DOHH2 (cell line): ENCODE measurements around the gene DDR2.

Source experiments
- EZH2phosphoT487 ChIP-seq: fragments of 200-600 bp; sonication (generic); IDR thresholded peaks from 2 replicates; pipeline ENCODE4 v1.6.1; 2017; ENCODE audit warnings: borderline replicate concordance, mild to moderate bottlenecking, antibody characterized with exemption, low read length, moderate library complexity, mixed read lengths
- TF ChIP-seq, protein P1 (sequence below): fragments of 200-600 bp; sonication (generic); IDR thresholded peaks from one replicate; pipeline ENCODE4 v1.5.1; 2014; ENCODE audit warnings: antibody characterized with exemption, mild to moderate bottlenecking, low read depth, low read length; ENCODE audit not compliant: poor library complexity, severe bottlenecking

DNA sequence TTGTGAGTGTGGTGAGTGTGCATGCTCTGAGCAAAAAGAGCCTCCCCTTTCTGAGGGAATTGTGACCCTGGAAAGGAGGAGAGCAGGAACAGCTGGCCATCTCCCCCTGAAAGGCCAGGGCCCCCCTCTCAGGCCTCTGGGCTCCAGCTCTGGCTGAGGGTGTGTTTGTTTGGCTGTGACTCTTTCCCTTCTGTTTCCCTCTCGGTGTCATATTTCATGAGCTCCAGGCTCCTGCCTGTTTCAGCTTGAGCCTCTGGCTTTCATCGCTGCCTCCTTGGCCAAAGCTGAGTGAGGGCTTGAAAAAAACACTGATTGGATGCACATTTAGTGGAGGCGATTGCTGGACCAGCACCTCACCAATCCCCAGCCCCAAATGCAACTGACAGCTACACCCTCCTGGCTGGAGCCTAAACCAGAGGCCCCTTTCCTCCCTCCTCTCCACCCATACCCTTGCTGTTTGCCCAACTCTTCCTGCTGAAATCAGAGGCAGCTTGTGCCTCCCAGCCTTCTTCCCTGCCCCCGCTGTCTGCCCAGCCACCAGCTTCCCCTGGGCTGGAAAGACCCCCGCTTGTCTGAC is 64.1 kb downstream of the DDR2 start:
- no peak for TF ChIP-seq EZH2phosphoT487
- TF ChIP-seq, protein P1, sequence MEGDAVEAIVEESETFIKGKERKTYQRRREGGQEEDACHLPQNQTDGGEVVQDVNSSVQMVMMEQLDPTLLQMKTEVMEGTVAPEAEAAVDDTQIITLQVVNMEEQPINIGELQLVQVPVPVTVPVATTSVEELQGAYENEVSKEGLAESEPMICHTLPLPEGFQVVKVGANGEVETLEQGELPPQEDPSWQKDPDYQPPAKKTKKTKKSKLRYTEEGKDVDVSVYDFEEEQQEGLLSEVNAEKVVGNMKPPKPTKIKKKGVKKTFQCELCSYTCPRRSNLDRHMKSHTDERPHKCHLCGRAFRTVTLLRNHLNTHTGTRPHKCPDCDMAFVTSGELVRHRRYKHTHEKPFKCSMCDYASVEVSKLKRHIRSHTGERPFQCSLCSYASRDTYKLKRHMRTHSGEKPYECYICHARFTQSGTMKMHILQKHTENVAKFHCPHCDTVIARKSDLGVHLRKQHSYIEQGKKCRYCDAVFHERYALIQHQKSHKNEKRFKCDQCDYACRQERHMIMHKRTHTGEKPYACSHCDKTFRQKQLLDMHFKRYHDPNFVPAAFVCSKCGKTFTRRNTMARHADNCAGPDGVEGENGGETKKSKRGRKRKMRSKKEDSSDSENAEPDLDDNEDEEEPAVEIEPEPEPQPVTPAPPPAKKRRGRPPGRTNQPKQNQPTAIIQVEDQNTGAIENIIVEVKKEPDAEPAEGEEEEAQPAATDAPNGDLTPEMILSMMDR = no peak
